Posterior vena cava (tissue), 2 donors: Measurements from ENCODE around the gene HSPA12A. TPM values are rescaled to one million over a fixed set of nuclear protein-coding genes. Genes with fewer than 3 reads are reported as not detected.

Experiments
- DNase-seq: peaks from one replicate; pipeline ENCODE4 v3.0.0-alpha.2; 2020; ENCODE audit warnings: low spot score
- intact Hi-C, 2 donors: fragments of 100-400 bp; cut with DNase I; formaldehyde crosslinking; loops; one replicate each; pipeline versions ENCODE4 v1.14.1 to v1.14.2; 2022 to 2023
- total RNA-seq, 2 donors: library from RNA; stranded (reverse); fragmentation: NEBNext Ultra II Directional; extraction: Animal tissue kit (Norgen Biotek cat#: 25700); gene quantifications; one replicate each; pipeline ENCODE4 v1.2.1, GENCODE V29; 2021
- donor health status: DM: yes; HTN: yes; CAD: no.
- donor health status: DM: yes; HTN: yes; CAD: no.

HSPA12A gene
- total RNA-seq, 2 donors from 2014 or later = 20.5 to 20.8 TPM

- intact Hi-C loops = loop anchor here (10.0 kb wide), 2 partner anchors 59 to 489 kb away; partner anchors contain the start of gene HSPA12A (in 1 of the 2)
- DNase-seq = peak; percentile 36
Measured at GRCh38 chr10:116685807-116686206, 56.6 kb downstream of the HSPA12A start.

GRCh38 chr10:116684781-116685180 is 57.6 kb downstream of the HSPA12A start:
- intact Hi-C loops = loop anchor here (1.0 to 10.0 kb wide), 4 partner anchors 18 to 490 kb away; partner anchors contain the start of gene HSPA12A (in 1 of the 2)
- peak; percentile 60 for DNase-seq

GRCh38 chr10:116683821-116684220 is 58.5 kb downstream of the HSPA12A start:
- DNase-seq = peak; percentile 53
- intact Hi-C loops = loop anchor here (1.0 to 10.0 kb wide), 5 partner anchors 18 to 491 kb away; partner anchors contain the start of gene HSPA12A (in 1 of the 2)

GRCh38 chr10:116683166-116683565 is 59.2 kb downstream of the HSPA12A start:
- intact Hi-C loops = loop anchor here (2.0 to 10.0 kb wide), 3 partner anchors 62 to 492 kb away; partner anchors contain the start of gene HSPA12A (in 1 of the 2)
- no peak for DNase-seq

GRCh38 chr10:116679351-116679750 is 63.0 kb downstream of the HSPA12A start:
- intact Hi-C loops = no loop called here
- peak; percentile 78 for DNase-seq

GRCh38 chr10:116676633-116677032 is 65.7 kb downstream of the HSPA12A start:
- DNase-seq = no peak
- intact Hi-C loops = no loop called here

- intact Hi-C loops = no loop called here
- DNase-seq = peak; percentile 28
Measured at GRCh38 chr10:116676118-116676517, 66.2 kb downstream of the HSPA12A start.

- peak; percentile 72 for DNase-seq
- intact Hi-C loops = no loop called here
Measured at GRCh38 chr10:116674901-116675423, 67.4 kb downstream of the HSPA12A start.

- intact Hi-C loops = no loop called here
- DNase-seq = no peak
Measured at GRCh38 chr10:116673866-116674265, 68.5 kb downstream of the HSPA12A start.

- intact Hi-C loops = no loop called here
- no peak for DNase-seq
Measured at GRCh38 chr10:116672891-116673290, 69.5 kb downstream of the HSPA12A start.

GRCh38 chr10:116671274-116671926 is 71.0 kb downstream of the HSPA12A start:
- DNase-seq = no peak
- intact Hi-C loops = no loop called here

- DNase-seq = peak; percentile 65
- intact Hi-C loops = no loop called here
Measured at GRCh38 chr10:116670706-116671105, 71.7 kb downstream of the HSPA12A start.

- intact Hi-C loops = no loop called here
- peak; percentile 73 for DNase-seq
Measured at GRCh38 chr10:116669832-116670644, 72.3 kb downstream of the HSPA12A start.

- intact Hi-C loops = no loop called here
Measured at GRCh38 chr10:116669080-116669479, 73.3 kb downstream of the HSPA12A start.

GRCh38 chr10:116668446-116668845 is 73.9 kb downstream of the HSPA12A start:
- DNase-seq = no peak
- intact Hi-C loops = no loop called here

More at GRCh38 chr10:116669080-116669479, 73.3 kb downstream of the HSPA12A start:
- DNase-seq = peak; percentile 26

GRCh38 chr10:116668018-116668417 is 74.3 kb downstream of the HSPA12A start:
- DNase-seq = peak; percentile 55
- intact Hi-C loops = no loop called here

- intact Hi-C loops = no loop called here
- peak; percentile 46 for DNase-seq
Measured at GRCh38 chr10:116667484-116667883, 74.9 kb downstream of the HSPA12A start.

- peak; percentile 89 for DNase-seq
Measured at GRCh38 chr10:116665541-116666125, 76.7 kb downstream of the HSPA12A start.

GRCh38 chr10:116664631-116665030 is 77.7 kb downstream of the HSPA12A start:
- DNase-seq = peak; percentile 22
- intact Hi-C loops = no loop called here

More at GRCh38 chr10:116665541-116666125, 76.7 kb downstream of the HSPA12A start:
- intact Hi-C loops = no loop called here
